Measurements from ENCODE around the gene BLOC1S3. TPM values are rescaled to one million over a fixed set of nuclear protein-coding genes. Genes with fewer than 3 reads are reported as not detected.

BLOC1S3 gene
- total and polyA plus RNA-seq, 2 of the 13 experiments (the other 11 are each of a cell fraction or from before 2014, with no cell fraction given), result 4.3 to 4.8 TPM

DNA sequence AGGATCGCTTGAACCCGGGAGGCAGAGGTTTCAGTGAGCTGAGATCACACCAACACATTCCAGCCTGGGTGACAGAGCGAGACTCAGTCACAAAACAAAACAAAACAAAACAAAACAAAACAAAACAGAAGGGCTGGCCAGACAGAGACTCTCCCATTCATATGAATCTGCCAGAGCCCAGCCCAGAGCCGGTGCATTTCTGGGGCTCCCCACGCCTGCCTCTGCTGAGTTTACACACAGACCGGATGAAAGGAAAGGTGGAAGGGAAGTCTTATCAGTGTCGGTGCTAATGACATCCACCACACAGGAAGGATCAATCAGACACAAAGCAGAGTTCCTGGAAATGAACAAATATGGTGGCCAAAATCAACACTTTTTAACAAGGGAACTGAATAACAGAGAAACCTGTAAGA is 7.4 kb upstream of the BLOC1S3 start (continued):
- TF ChIP-seq GFI1 (CRISPR knock-in tag; IDR thresholded peaks at IDR 0.05; ENCODE audit: borderline replicate concordance), result no peak
- peak; percentile 71 for TF ChIP-seq PHF21A (CRISPR knock-in tag; IDR thresholded peaks at IDR 0.05)
- TF ChIP-seq SNAPC2 (CRISPR knock-in tag; IDR thresholded peaks at IDR 0.05), result no peak
- no peak for TF ChIP-seq NONO (IDR thresholded peaks at IDR 0.05)
- no peak for TF ChIP-seq NONO (CRISPR knock-in tag; conservative IDR thresholded peaks at IDR 0.05)
- TF ChIP-seq, protein P1, sequence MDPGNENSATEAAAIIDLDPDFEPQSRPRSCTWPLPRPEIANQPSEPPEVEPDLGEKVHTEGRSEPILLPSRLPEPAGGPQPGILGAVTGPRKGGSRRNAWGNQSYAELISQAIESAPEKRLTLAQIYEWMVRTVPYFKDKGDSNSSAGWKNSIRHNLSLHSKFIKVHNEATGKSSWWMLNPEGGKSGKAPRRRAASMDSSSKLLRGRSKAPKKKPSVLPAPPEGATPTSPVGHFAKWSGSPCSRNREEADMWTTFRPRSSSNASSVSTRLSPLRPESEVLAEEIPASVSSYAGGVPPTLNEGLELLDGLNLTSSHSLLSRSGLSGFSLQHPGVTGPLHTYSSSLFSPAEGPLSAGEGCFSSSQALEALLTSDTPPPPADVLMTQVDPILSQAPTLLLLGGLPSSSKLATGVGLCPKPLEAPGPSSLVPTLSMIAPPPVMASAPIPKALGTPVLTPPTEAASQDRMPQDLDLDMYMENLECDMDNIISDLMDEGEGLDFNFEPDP (CRISPR knock-in tag; conservative IDR thresholded peaks at IDR 0.05), result no peak
- TF ChIP-seq U2AF2 (IDR thresholded peaks at IDR 0.05; ENCODE audit: low read depth, low read length), result no peak
- no peak for TF ChIP-seq ZSCAN30 (CRISPR knock-in tag; IDR thresholded peaks at IDR 0.05)
- TF ChIP-seq, protein P2, sequence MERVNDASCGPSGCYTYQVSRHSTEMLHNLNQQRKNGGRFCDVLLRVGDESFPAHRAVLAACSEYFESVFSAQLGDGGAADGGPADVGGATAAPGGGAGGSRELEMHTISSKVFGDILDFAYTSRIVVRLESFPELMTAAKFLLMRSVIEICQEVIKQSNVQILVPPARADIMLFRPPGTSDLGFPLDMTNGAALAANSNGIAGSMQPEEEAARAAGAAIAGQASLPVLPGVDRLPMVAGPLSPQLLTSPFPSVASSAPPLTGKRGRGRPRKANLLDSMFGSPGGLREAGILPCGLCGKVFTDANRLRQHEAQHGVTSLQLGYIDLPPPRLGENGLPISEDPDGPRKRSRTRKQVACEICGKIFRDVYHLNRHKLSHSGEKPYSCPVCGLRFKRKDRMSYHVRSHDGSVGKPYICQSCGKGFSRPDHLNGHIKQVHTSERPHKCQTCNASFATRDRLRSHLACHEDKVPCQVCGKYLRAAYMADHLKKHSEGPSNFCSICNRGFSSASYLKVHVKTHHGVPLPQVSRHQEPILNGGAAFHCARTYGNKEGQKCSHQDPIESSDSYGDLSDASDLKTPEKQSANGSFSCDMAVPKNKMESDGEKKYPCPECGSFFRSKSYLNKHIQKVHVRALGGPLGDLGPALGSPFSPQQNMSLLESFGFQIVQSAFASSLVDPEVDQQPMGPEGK (CRISPR knock-in tag; IDR thresholded peaks at IDR 0.05), result no peak
- no peak for TF ChIP-seq JARID2 (CRISPR knock-in tag; IDR thresholded peaks at IDR 0.05; ENCODE audit: insufficient replicate concordance)
- TF ChIP-seq SP5 (CRISPR knock-in tag; IDR thresholded peaks at IDR 0.05; ENCODE audit: borderline replicate concordance, low read depth), result peak; percentile 34; the same call in 1 of the 2 replicates
- TF ChIP-seq ZNF652 (CRISPR knock-in tag; IDR thresholded peaks at IDR 0.05; ENCODE audit: borderline replicate concordance, low read depth), result no peak
- TF ChIP-seq CC2D1A (CRISPR knock-in tag; IDR thresholded peaks at IDR 0.05), result no peak
- TF ChIP-seq, protein P3, sequence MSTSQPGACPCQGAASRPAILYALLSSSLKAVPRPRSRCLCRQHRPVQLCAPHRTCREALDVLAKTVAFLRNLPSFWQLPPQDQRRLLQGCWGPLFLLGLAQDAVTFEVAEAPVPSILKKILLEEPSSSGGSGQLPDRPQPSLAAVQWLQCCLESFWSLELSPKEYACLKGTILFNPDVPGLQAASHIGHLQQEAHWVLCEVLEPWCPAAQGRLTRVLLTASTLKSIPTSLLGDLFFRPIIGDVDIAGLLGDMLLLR (CRISPR knock-in tag; IDR thresholded peaks at IDR 0.05), result no peak
- no peak for TF ChIP-seq SAFB2 (CRISPR knock-in tag; IDR thresholded peaks at IDR 0.05; ENCODE audit: borderline replicate concordance, low read depth)
- TF ChIP-seq ZNF75D (CRISPR knock-in tag; IDR thresholded peaks at IDR 0.05; ENCODE audit: borderline replicate concordance), result no peak
- TF ChIP-seq ATM (IDR thresholded peaks at IDR 0.05; ENCODE audit: borderline replicate concordance), result no peak
- TF ChIP-seq ZSCAN21 (CRISPR knock-in tag; IDR thresholded peaks at IDR 0.05; ENCODE audit: borderline replicate concordance), result no peak
- no peak for TF ChIP-seq HNRNPLL (IDR thresholded peaks at IDR 0.05; ENCODE audit: low read depth, low read length, poor library complexity, severe bottlenecking)
- no peak for TF ChIP-seq DNMT1 (CRISPR knock-in tag; IDR thresholded peaks at IDR 0.05)
- no peak for TF ChIP-seq ZFP1 (CRISPR knock-in tag; IDR thresholded peaks at IDR 0.05)
- TF ChIP-seq, protein P4, sequence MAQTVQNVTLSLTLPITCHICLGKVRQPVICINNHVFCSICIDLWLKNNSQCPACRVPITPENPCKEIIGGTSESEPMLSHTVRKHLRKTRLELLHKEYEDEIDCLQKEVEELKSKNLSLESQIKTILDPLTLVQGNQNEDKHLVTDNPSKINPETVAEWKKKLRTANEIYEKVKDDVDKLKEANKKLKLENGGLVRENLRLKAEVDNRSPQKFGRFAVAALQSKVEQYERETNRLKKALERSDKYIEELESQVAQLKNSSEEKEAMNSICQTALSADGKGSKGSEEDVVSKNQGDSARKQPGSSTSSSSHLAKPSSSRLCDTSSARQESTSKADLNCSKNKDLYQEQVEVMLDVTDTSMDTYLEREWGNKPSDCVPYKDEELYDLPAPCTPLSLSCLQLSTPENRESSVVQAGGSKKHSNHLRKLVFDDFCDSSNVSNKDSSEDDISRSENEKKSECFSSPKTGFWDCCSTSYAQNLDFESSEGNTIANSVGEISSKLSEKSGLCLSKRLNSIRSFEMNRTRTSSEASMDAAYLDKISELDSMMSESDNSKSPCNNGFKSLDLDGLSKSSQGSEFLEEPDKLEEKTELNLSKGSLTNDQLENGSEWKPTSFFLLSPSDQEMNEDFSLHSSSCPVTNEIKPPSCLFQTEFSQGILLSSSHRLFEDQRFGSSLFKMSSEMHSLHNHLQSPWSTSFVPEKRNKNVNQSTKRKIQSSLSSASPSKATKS (CRISPR knock-in tag; IDR thresholded peaks at IDR 0.05), result no peak
- TF ChIP-seq DR1 (CRISPR knock-in tag; IDR thresholded peaks at IDR 0.05), result no peak
- TF ChIP-seq, protein P5, sequence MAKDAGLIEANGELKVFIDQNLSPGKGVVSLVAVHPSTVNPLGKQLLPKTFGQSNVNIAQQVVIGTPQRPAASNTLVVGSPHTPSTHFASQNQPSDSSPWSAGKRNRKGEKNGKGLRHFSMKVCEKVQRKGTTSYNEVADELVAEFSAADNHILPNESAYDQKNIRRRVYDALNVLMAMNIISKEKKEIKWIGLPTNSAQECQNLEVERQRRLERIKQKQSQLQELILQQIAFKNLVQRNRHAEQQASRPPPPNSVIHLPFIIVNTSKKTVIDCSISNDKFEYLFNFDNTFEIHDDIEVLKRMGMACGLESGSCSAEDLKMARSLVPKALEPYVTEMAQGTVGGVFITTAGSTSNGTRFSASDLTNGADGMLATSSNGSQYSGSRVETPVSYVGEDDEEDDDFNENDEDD (CRISPR knock-in tag; IDR thresholded peaks at IDR 0.05; ENCODE audit: borderline replicate concordance), result no peak
- no peak for TF ChIP-seq ONECUT2 (CRISPR knock-in tag; IDR thresholded peaks at IDR 0.05)

Measured in HepG2 (cell line).